Neutrophil (primary cell): ENCODE results near the gene HK1.
A peak's percentile ranks its signal among the peaks of the same experiment; 100 is the strongest.

ENCODE experiments used
- H3K27ac ChIP-seq: fragments of 200-600 bp; sonication (generic); 2 replicates; pipeline ENCODE4 v1.5.1; 2016; ENCODE audit warnings: mild to moderate bottlenecking, moderate library complexity
- H3K27me3 ChIP-seq: fragments of 200-600 bp; sonication (generic); 2 replicates; pipeline ENCODE4 v1.6.0; 2016; ENCODE audit warnings: mild to moderate bottlenecking
- H3K36me3 ChIP-seq: fragments of 200-600 bp; sonication (generic); 2 replicates; pipeline ENCODE4 v1.5.1; 2017
- H3K4me1 ChIP-seq, 2 experiments: fragments of 200-600 bp in 1 of 2; sonication (generic) in 1 of 2; 1 replicate in 1 of 2; 2 replicates in 1 of 2; pipeline versions ENCODE4 v1.5.1 to v1.6.1; 2013 to 2016; ENCODE audit warnings: low read depth in 1 of 2, low read length in 1 of 2, mild to moderate bottlenecking in 1 of 2, moderate library complexity in 1 of 2; ENCODE audit not compliant: control insufficient read depth in 1 of 2, insufficient read depth in 1 of 2
- H3K4me3 ChIP-seq, 2 experiments: fragments of 200-600 bp in 1 of 2; sonication (generic) in 1 of 2; 1 replicate in 1 of 2; 2 replicates in 1 of 2; pipeline ENCODE4 v1.5.1; 2013 to 2016; ENCODE audit warnings: low read depth in 1 of 2, low read length in 1 of 2, mild to moderate bottlenecking in 1 of 2, moderate library complexity in 1 of 2
- H3K9me3 ChIP-seq: fragments of 200-600 bp; sonication (generic); 2 replicates; pipeline ENCODE4 v1.5.1; 2016
- TF ChIP-seq, protein P1 (sequence below): fragments of 200-600 bp; sonication (generic); IDR thresholded peaks from 2 replicates; pipeline ENCODE4 v1.5.1; 2016; ENCODE audit warnings: antibody characterized with exemption

Gene HK1

DNA sequence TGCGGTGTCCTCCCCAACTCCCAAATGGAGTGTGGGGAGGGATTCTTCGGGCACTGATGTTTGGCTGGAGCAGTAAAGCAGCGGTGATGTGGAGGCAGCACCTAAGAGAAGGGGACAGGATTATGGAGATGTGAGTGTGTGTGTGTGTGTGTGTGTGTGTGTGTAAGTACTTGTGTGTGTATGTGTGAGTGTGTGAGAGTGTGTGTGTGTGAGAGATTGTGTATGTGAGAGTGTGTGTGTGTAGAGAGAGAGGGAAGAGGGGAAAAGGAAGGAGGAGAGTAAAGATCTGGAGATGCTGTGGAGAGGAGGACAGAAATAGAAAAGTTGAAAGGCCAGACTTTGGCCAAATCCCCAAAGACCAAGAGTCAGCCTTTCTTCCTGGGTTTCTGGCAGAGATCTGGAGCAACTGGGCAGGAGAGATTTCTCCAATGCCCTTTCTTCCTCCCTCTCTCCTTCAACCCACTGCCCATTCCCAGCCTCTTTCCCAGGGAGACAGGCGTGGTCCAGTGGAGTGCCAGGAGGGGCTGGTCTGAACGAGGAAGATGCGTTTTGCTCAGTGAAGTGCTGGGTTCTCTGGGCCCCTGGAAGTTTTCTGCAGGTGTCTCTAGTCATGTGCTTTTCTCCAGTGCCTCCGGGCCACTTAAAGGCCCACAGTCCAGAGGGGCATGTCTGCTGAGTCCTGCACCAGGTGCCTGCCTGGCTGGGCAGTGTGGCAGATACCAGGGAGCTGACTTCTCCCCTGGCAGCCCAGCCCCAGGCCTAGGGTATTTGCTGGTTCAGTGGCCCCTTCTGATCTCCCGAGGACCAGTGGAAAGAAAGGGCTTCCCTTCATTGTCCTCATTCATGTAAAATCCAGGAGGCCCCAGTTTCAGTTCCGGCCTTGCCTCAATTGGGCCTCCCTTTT lies 60.5 kb downstream of the HK1 start:
- Histone ChIP-seq H3K36me3 (peaks cover 3% of the 10 kb centered on the region), H3K9me3 (no peaks in the 10 kb centered on the region), H3K27ac (peak overlapping the region; percentile 85), H3K27me3 (no peaks in the 10 kb centered on the region), H3K4me1 (peaks cover 59 to 64% of the 10 kb centered on the region in 2 experiments), H3K4me3 (peak overlapping the region in 1 of 2 experiments; percentile 41)
- TF ChIP-seq, protein P1, sequence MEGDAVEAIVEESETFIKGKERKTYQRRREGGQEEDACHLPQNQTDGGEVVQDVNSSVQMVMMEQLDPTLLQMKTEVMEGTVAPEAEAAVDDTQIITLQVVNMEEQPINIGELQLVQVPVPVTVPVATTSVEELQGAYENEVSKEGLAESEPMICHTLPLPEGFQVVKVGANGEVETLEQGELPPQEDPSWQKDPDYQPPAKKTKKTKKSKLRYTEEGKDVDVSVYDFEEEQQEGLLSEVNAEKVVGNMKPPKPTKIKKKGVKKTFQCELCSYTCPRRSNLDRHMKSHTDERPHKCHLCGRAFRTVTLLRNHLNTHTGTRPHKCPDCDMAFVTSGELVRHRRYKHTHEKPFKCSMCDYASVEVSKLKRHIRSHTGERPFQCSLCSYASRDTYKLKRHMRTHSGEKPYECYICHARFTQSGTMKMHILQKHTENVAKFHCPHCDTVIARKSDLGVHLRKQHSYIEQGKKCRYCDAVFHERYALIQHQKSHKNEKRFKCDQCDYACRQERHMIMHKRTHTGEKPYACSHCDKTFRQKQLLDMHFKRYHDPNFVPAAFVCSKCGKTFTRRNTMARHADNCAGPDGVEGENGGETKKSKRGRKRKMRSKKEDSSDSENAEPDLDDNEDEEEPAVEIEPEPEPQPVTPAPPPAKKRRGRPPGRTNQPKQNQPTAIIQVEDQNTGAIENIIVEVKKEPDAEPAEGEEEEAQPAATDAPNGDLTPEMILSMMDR: no peak

DNA sequence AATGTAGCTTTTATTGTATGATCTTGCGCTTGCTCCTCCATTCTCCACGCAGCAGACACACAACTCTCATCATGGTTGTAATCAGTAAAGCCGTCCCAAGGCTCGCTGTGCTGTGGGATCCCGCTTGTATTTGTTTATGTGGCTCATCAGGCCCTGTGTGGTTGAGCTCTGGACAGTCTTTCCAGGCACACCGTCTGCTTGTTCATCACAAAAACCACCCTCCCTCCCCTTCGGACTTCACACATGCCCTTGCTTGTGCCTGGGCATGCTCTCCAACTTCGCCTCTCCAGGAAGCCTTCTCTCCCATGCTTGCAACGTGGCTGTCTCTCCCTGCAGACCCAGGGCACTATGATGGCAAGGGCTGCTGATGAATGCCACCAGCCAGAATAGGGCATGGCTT lies 62.4 kb downstream of the HK1 start:
- H3K27ac ChIP-seq: no peak overlapping the region
- H3K4me3 ChIP-seq: no peak overlapping the region
- H3K4me1 ChIP-seq: peaks cover 58 to 59% of the 10 kb centered on the region in 2 experiments
- H3K27me3 ChIP-seq: no peaks in the 10 kb centered on the region
- peaks cover 12% of the 10 kb centered on the region for H3K36me3 ChIP-seq
- TF ChIP-seq, protein P1: no peak
- no peaks in the 10 kb centered on the region for H3K9me3 ChIP-seq

DNA sequence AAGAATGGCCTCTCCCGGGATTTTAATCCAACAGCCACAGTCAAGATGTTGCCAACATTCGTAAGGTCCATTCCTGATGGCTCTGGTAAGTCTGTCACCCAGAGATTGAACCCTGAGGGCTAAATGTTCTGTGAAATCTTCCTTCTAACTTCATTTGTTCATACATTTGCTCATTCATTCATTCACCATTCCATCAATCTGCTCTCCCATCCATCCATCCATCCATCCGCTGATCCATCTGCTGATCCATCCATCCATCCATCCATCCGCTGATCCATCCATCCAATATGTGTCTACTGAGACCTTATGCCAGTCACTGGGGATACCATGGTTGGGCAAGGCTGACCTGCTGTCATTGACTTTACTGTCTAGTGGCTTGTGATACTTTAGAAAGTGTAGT lies 65.6 kb downstream of the HK1 start:
- no peak overlapping the region for H3K27ac ChIP-seq

DNA sequence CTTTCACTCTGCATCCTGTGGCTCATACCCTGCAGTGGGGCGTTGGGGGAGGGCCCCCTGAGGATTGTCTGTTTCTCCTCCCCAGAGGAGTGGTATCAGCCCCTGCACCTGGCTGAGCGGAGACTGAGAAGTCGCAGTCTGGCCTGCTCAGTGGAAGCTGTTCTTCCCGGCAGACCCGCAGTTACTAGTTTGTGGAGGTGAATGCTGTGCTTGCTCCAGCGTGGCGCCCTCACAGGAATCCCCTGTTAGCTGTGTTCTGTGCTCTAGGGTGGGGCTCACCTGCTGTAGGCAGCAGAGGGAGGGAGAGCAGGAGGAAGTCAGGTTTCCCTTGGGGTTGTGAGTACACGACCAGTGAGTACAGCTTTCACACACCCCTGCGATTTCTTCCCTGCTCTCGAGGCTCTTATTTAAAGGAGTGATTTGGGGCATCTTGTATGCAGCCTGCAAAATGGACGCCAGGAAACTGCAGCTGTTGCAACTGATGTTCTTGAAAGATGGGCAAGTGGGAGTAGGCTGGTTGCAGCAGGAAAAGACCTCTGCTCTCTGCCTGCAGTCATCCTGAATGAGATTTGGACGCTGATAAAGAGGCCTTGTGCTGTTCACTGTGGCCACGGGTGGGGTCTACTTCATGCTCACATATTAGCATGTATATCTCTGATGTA lies 66.4 kb downstream of the HK1 start:
- peaks cover 59 to 61% of the 10 kb centered on the region in 2 experiments for H3K4me1 ChIP-seq
- no peaks in the 10 kb centered on the region for H3K9me3 ChIP-seq
- TF ChIP-seq, protein P1: no peak
- H3K27me3 ChIP-seq: no peaks in the 10 kb centered on the region
- no peak overlapping the region for H3K4me3 ChIP-seq
- peak overlapping the region; percentile 48 for H3K27ac ChIP-seq
- peaks cover 12% of the 10 kb centered on the region for H3K36me3 ChIP-seq

More for the DNA sequence above, 65.6 kb downstream of the HK1 start:
- peaks cover 12% of the 10 kb centered on the region for H3K36me3 ChIP-seq
- H3K4me3 ChIP-seq: no peak overlapping the region
- TF ChIP-seq, protein P1: no peak
- no peaks in the 10 kb centered on the region for H3K27me3 ChIP-seq
- no peaks in the 10 kb centered on the region for H3K9me3 ChIP-seq
- H3K4me1 ChIP-seq: peaks cover 59 to 61% of the 10 kb centered on the region in 2 experiments

DNA sequence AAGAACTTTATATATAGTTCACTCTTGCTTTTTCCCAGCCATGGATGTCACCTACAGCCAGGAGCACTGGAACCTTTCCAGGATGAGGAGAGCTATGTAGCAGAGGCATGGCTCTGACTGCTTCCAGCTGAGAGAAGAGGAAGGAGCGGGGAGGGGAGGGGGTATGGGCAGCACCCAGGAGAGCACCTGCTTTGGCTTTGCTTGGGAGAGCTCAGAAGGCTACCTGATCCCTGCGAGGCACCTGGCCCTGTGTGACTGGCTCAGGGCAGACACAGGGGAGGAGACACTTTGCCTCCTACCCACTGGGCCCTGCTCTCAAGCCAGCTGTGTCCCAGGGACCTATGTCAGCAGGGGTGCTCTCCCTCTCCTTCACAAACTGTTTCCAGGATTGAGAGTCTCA lies 67.1 kb downstream of the HK1 start:
- Histone ChIP-seq H3K9me3 (no peaks in the 10 kb centered on the region), H3K4me1 (peaks cover 65% of the 10 kb centered on the region in 2 experiments), H3K4me3 (no peak overlapping the region), H3K27me3 (no peaks in the 10 kb centered on the region), H3K27ac (peak overlapping the region; percentile 48), H3K36me3 (peaks cover 12% of the 10 kb centered on the region)
- TF ChIP-seq, protein P1: no peak
